GM19467 (cell line): ENCODE measurements around the gene TWNK.
A peak's percentile ranks its signal among the peaks of the same experiment; 100 is the strongest.

Source experiments
- ATAC-seq: cut with Tn5 transposase; IDR thresholded peaks from one replicate; pipeline ENCODE4 v1.9.1; 2021; ENCODE audit warnings: mild to moderate bottlenecking, moderate library complexity; ENCODE audit not compliant: unreplicated experiment

Gene TWNK

GRCh38 chr10:100996678-100997359 is 9.5 kb downstream of the TWNK start:
- no peak for ATAC-seq

- no peak for ATAC-seq
Measured at GRCh38 chr10:100997360-100998182, 10.2 kb downstream of the TWNK start.

- ATAC-seq: no peak
Measured at GRCh38 chr10:100998183-100998990, 11.0 kb downstream of the TWNK start.

GRCh38 chr10:100998991-100999741 is 11.8 kb downstream of the TWNK start:
- peak; percentile 44 for ATAC-seq

- ATAC-seq: peak; percentile 12
Measured at GRCh38 chr10:100999742-101000126, 12.4 kb downstream of the TWNK start, which contains the start of gene LZTS2. Gene LZTS2 (plus strand): TSS chr10:100999808. CDS start chr10:101002539, 2,731 bp downstream.

GRCh38 chr10:101000127-101000914 is 13.0 kb downstream of the TWNK start:
- no peak for ATAC-seq

- no peak for ATAC-seq
Measured at GRCh38 chr10:101000915-101001658, 13.7 kb downstream of the TWNK start.

- no peak for ATAC-seq
Measured at GRCh38 chr10:101001659-101002035, 14.3 kb downstream of the TWNK start.

- no peak for ATAC-seq
Measured at GRCh38 chr10:101002456-101002855, 15.1 kb downstream of the TWNK start.

- no peak for ATAC-seq
Measured at GRCh38 chr10:101003639-101004206, 16.4 kb downstream of the TWNK start.

- no peak for ATAC-seq
Measured at GRCh38 chr10:101005361-101005760, 18.0 kb downstream of the TWNK start.

GRCh38 chr10:101005869-101006567 is 18.7 kb downstream of the TWNK start:
- ATAC-seq: no peak

- ATAC-seq: no peak
Measured at GRCh38 chr10:101006593-101007098, 19.3 kb downstream of the TWNK start.

GRCh38 chr10:101007099-101007711 is 19.9 kb downstream of the TWNK start:
- no peak for ATAC-seq

GRCh38 chr10:101007915-101008822 is 20.8 kb downstream of the TWNK start:
- ATAC-seq: no peak

GRCh38 chr10:101008823-101009423 is 21.6 kb downstream of the TWNK start:
- ATAC-seq: no peak
